Pancreas (tissue), 10 donors: ENCODE results near the gene LGI4. TPM values are rescaled to one million over a fixed set of nuclear protein-coding genes. Genes with fewer than 3 reads are reported as not detected.

Source experiments
- ATAC-seq, 4 donors: fragments of 200-7000 bp; cut with Tn5 transposase; one replicate each; pipeline versions ENCODE4 v1.8.0 to v1.9.1; 2020; ENCODE audit warnings: mild to moderate bottlenecking in 4 of 4, moderate library complexity in 4 of 4
- DNase-seq, 6 donors: peaks; one replicate each; pipeline ENCODE4 v3.0.0-alpha.2; 2020
- FAIRE-seq: peaks from 2 replicates; lab custom pipeline; 2012; peaks lifted over from hg19 to GRCh38; lab: Jason Lieb, UNC
- H3K27ac ChIP-seq, 4 donors: fragments of 200-600 bp; sonication (generic); 1 replicate in 3 of 4; 2 replicates in 1 of 4; pipeline versions ENCODE4 v1.5.0 to v1.8.0; 2020
- H3K27me3 ChIP-seq, 4 donors: fragments of 200-600 bp; one replicate each; pipeline ENCODE4 v1.8.0; 2021
- H3K36me3 ChIP-seq, 3 donors: fragments of 200-600 bp; sonication (generic) in 1 of 3; one replicate each; pipeline versions ENCODE4 v1.5.0 to v1.8.0; 2020 to 2021
- H3K4me1 ChIP-seq, 3 donors: fragments of 200-600 bp; one replicate each; pipeline ENCODE4 v1.8.0; 2021
- H3K4me3 ChIP-seq, 4 donors: fragments of 200-600 bp; sonication (generic) in 2 of 4; one replicate each; pipeline versions ENCODE4 v1.5.0 to v1.8.0; 2020 to 2021
- H3K9me3 ChIP-seq, 4 donors: fragments of 200-600 bp; one replicate each; pipeline ENCODE4 v1.8.0; 2021
- WGBS, 2 donors: extraction: QIAGEN DNeasy Blood & Tissue Kit; methylation state at CpG; one replicate each; pipeline ENCODE4 v1.1.7; 2013; 5-methylcytosine and 5-hydroxymethylcytosine counted together
- intact Hi-C, 3 donors: fragments of 100-400 bp; cut with DNase I; formaldehyde crosslinking; loops; one replicate each; pipeline versions ENCODE4 v1.11.1 to v1.14.2; 2022
- polyA plus RNA-seq, 2 donors: library from polyadenylated mRNA; stranded (reverse); fragments of 200-250 nt; gene quantifications; one replicate each; pipeline ENCODE4 v1.2.3, GENCODE V29; 2013
- total RNA-seq, 6 donors: library from RNA; stranded (reverse); fragmentation: NEBNext Ultra II Directional in 4 of 6; extraction: Animal tissue kit (Norgen Biotek cat#: 25700) in 4 of 6; gene quantifications; one replicate each; pipeline versions ENCODE4 v1.2.1 to v1.2.4, GENCODE V29; 2021 to 2023
- TF ChIP-seq, protein P1 (sequence below), 4 donors: fragments of 200-600 bp; sonication (generic) in 3 of 4; IDR thresholded peaks; one replicate each; pipeline versions ENCODE4 v1.5.0 to v1.8.0; 2021; ENCODE audit warnings: antibody characterized with exemption in 4 of 4
- donor health status: healthy with polysubstance abuse.
- donor health status: DM: no; HTN: no; CAD: no; lungs with moderate emphysema.
- donor health status: DM: no; HTN: no; CAD: no.
- donor health status: control.
- donor health status: control.
- donor health status: Bipolar disorder and iron deficiency.
- donor health status: DM: yes; HTN: yes; CAD: no.
- donor health status: DM: no; HTN: no; CAD: no.
- donor health status: DM: no; HTN: no; CAD: no.
- donor health status: DM: yes; HTN: yes; CAD: no.

Gene LGI4
- total and polyA plus RNA-seq, 8 donors = 0.38 to 17.9 (median 2.2) TPM

- Histone ChIP-seq H3K27ac (no peak overlapping the region), H3K9me3 (no peaks in the 10 kb centered on the region), H3K4me3 (no peak overlapping the region), H3K4me1 (no peaks in the 10 kb centered on the region), H3K27me3 (no peaks in the 10 kb centered on the region), H3K36me3 (no peaks in the 10 kb centered on the region)
- DNase-seq (no peak), FAIRE-seq (no peak), ATAC-seq (no peak)
- WGBS, 2 donors = 66 to 77% methylated on average over 7 of the region's 7 CpGs
- TF ChIP-seq, protein P1, sequence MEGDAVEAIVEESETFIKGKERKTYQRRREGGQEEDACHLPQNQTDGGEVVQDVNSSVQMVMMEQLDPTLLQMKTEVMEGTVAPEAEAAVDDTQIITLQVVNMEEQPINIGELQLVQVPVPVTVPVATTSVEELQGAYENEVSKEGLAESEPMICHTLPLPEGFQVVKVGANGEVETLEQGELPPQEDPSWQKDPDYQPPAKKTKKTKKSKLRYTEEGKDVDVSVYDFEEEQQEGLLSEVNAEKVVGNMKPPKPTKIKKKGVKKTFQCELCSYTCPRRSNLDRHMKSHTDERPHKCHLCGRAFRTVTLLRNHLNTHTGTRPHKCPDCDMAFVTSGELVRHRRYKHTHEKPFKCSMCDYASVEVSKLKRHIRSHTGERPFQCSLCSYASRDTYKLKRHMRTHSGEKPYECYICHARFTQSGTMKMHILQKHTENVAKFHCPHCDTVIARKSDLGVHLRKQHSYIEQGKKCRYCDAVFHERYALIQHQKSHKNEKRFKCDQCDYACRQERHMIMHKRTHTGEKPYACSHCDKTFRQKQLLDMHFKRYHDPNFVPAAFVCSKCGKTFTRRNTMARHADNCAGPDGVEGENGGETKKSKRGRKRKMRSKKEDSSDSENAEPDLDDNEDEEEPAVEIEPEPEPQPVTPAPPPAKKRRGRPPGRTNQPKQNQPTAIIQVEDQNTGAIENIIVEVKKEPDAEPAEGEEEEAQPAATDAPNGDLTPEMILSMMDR (IDR thresholded peaks at IDR 0.05) = no peak
- intact Hi-C loops = no loop called here
These were observed 35.7 kb upstream of the LGI4 start for GRCh38 chr19:35170359-35171061.

- no peak overlapping the region for H3K27ac ChIP-seq
- no peak overlapping the region for H3K4me3 ChIP-seq
- no peaks in the 10 kb centered on the region for H3K36me3 ChIP-seq
- intact Hi-C loops = no loop called here
- WGBS, 2 donors = 72 to 74% methylated on average over 17 to 18 of the region's 18 CpGs
- no peaks in the 10 kb centered on the region for H3K9me3 ChIP-seq
- ATAC-seq (no peak), DNase-seq (no peak), FAIRE-seq (no peak)
- no peaks in the 10 kb centered on the region for H3K27me3 ChIP-seq
- TF ChIP-seq, protein P1 (IDR thresholded peaks at IDR 0.05) = no peak
- H3K4me1 ChIP-seq = no peaks in the 10 kb centered on the region
These were observed 34.5 kb upstream of the LGI4 start for GRCh38 chr19:35169221-35169995.

DNA sequence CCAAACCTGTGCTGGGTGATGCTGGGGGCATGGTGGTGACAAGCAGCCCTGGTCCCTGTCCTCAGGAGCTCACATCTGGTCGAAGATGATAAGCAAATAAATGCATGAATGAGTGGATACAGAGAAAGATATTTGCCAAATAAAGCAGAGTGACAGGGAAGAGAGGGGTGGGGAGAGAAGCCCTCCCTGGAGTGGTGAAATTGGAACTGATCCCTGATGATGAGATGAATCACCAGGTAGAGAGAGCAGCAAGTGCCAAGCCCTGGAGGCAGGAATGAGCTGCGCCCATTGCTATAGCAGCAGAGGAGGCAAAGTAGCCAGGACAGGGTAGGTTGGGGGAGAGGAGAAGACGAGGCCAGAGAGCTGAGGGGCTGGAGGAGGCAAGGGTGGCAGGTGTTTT is 33.3 kb upstream of the LGI4 start:
- H3K4me3 ChIP-seq = no peak overlapping the region
- TF ChIP-seq, protein P1 (IDR thresholded peaks at IDR 0.05) = no peak
- DNase-seq (no peak), FAIRE-seq (no peak), ATAC-seq (peak in 1 of 4 donors; percentile 56)
- H3K4me1 ChIP-seq = no peaks in the 10 kb centered on the region
- no peaks in the 10 kb centered on the region for H3K36me3 ChIP-seq
- intact Hi-C loops = no loop called here
- H3K27ac ChIP-seq = no peak overlapping the region
- H3K9me3 ChIP-seq = no peaks in the 10 kb centered on the region
- H3K27me3 ChIP-seq = no peaks in the 10 kb centered on the region
- 64 to 71% methylated on average over 3 of the region's 3 CpGs for WGBS, 2 donors

- DNase-seq (no peak), FAIRE-seq (no peak), ATAC-seq (peak in 1 of 4 donors; percentile 23)
- 73 to 76% methylated on average over 5 of the region's 5 CpGs for WGBS, 2 donors
- no peak overlapping the region for H3K27ac ChIP-seq
- intact Hi-C loops = no loop called here
- no peaks in the 10 kb centered on the region for H3K36me3 ChIP-seq
- TF ChIP-seq, protein P1 (IDR thresholded peaks at IDR 0.05) = no peak
- no peaks in the 10 kb centered on the region for H3K4me1 ChIP-seq
- no peaks in the 10 kb centered on the region for H3K27me3 ChIP-seq
- no peak overlapping the region for H3K4me3 ChIP-seq
- H3K9me3 ChIP-seq = no peaks in the 10 kb centered on the region
These were observed 32.6 kb upstream of the LGI4 start for GRCh38 chr19:35167251-35168119.
